Stimulated activated CD4-positive, alpha-beta T cell treated with anti-CD3 and anti-CD28 coated beads, Interleukin-1b, Interleukin-23, amount 100 ng/mL, for 24 hours (primary cell): Measurements from ENCODE around the gene GOSR2.
"Not testable (repeated sequence)": the region's sequence is repeated elsewhere in the genome, so short reads cannot be mapped to it uniquely, and the experiment has no call there.

ENCODE experiments used
- DNase-seq, 4 experiments: peaks; one replicate each; pipeline ENCODE4 v3.0.0-alpha.2; 2020; ENCODE audit warnings: low read depth in 4 of 4, low spot score in 1 of 4

The GOSR2 gene

DNA sequence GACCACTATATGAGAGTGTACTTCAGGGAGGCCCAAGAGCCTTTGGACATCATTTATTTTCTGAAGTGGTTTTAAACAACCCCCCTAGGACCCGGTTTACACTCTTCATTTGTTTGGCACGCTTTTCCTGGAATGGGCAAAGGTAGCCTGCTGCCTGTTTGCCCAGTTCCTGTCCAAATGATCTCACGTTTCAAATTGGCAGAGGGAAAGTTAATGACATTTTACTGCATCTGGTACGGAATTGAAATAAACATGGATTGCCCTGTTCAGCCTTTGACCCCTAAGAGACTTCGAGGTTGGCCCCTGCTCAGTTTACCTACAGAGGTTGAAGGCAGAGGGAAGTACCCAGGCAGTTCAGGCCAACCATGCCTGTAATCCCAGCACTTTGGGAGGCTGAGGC lies 61.9 kb downstream of the GOSR2 start:
- DNase-seq = no peak

DNA sequence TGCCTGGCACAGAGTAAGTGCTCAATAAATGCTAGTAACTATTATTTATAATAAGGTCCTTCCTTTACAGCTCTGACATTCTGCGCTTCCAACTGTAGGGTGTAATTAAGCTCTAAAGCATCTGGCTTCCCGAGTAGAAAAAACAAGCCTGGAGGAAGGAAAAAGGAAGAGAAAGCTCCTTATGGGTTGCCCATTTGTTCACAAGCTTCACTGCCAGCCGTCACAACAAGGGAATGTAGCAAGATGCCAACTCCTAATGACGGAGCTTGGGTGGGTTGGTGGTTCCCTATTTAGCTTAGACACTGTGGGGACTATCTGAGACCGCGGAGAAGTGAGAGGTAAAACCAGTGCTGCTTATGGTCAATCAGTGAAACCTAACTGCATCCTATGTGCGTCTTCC lies 63.4 kb downstream of the GOSR2 start:
- no peak for DNase-seq

DNA sequence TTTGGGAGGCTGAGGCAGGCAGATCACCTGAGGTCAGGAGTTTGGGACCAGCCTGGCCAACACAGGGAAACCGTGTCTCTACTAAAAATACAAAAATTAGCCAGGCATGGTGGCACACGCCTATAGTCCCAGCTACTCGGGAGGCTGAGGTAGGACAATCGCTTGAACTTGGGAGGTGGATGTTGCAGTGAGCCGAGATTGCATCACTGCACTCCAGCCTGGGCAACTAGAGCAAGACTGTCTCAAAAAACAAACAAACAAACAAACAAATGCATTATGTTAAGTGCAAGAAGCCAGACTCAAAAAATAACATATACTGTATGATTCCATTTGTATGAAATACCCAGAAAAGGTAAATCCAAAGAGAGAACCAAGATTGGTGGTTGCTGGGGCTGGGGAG lies 65.0 kb downstream of the GOSR2 start:
- not testable (repeated sequence) for DNase-seq

DNA sequence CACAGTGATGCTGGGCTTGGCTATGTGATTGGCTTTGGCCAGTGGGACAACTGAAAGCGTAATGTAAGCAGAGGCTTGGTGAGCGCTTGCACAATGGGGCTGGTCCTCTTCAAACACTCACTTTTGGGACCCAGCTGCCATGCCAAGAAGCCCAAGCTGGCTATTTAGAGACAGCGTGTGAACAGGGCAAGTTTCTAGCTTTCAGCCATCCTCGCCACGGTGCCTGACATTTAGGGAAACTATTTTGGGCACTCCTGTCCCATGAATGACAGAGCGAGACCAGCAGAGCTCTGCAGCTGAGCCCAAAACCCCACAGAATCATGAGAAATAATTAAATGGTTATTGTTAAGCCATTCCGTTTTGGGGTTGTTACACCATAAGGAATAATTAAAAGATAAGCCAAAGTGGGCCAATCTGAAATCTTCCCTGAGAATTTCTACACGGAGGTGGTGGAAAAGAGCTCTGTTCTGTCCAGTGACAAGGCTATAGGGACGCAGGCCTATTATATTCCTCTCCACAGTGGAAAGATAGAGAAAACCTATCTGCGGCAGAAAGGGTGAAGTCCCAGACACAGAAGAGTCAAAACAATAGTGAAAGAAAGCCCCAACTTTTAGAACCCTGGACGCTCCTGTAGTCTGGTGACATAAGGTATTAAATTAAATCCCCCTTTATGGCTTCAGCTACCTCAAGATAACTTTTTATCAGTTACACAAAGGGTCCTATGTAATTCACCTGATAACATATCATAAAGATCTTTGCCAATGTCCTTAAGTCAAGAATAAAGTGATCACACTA lies 66.9 kb downstream of the GOSR2 start:
- DNase-seq = no peak

DNA sequence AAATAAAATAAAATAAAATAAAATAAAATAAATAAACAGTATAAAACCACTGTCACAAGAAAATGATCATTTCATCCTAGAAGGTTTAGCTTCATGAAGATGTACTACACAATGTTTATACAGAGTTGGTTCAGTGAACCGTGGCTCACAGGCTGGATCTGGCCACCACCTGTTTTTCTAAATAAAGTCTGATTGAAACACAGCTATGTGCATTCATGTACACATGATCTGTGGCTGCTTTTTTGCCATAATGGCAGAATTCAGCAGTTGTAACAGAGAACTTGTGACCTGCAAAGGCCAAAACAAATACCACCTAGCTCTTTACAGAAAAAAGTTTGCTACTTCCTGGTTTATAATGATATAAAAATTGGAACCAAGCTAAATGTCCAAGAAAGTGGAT lies 68.7 kb downstream of the GOSR2 start:
- no peak for DNase-seq
